Measurements from ENCODE around the gene AP3S2. TPM values are rescaled to one million over a fixed set of nuclear protein-coding genes. Genes with fewer than 3 reads are reported as not detected.

AP3S2 gene
- total and polyA plus RNA-seq, 9 donors = 23.7 to 35.2 (median 26.6) TPM

DNA sequence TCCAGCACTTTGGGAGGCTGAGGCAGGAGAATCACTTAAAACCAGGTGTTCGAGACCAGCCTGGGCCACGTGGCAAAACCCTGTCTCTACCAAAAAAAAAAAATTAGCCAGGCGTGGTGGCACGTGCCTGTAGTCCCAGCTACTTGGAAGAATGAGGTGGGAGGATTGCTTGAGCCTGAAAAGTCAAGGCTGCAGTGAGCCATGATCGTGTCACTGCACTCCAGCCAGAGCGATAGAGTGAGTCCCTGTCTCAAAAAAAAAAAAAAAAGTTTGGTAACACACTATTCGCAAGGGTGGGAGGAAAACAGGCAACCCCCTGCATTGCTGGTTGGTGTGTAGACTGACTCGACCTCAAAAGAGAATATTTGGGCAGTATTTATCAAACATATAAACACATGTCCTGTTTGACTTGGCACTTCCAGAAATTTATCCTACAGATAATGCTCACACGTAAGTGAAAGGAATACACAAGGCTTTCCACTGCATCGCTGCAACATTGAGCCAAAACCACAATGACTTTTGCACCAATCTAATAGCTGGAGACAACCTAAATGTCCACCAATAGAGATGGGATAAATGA, 76.0 kb downstream of the AP3S2 start:
- peaks cover 12% of the 10 kb centered on the region for H3K4me1 ChIP-seq (ENCODE audit: control insufficient read depth, insufficient read depth, low read length)

DNA sequence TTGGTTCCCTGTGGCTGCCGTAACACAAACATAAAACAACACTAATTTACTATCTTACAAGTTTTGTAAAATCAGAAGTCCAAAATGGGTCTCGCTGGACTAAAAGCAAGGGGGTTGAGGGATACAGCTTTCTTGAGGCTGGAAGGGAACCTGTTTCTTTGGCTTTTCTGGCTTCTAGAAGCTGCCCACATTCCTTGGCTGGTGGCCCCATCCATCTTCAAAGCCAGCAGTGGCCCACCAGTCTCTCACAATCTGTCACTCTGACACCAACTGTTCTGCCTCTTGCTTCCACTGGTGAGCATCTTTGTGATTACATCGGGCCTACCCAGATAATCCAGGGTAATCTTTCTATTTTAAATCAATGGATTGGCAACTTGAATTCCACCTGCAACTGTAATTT, 78.0 kb downstream of the AP3S2 start:
- Histone ChIP-seq H3K4me3 (ENCODE audit: low read length) (no peak overlapping the region), H3K36me3 (ENCODE audit: control insufficient read depth, insufficient read depth, low read length) (no peaks in the 10 kb centered on the region), H3K27me3 (ENCODE audit: control insufficient read depth, insufficient read depth, low read length) (peaks cover 51% of the 10 kb centered on the region), H3K9me3 (replicated peaks; ENCODE audit: control insufficient read depth, low read depth, low read length) (peaks cover 5% of the 10 kb centered on the region), H3K4me1 (ENCODE audit: control insufficient read depth, insufficient read depth, low read length) (peaks cover 12% of the 10 kb centered on the region), H3K27ac (ENCODE audit: low read length) (no peak overlapping the region)
- no peak for DNase-seq
- WGBS (ENCODE audit: insufficient coverage) = 86% methylated on average over 1 of the region's 3 CpGs

More for the DNA sequence above, 76.0 kb downstream of the AP3S2 start:
- peaks cover 52% of the 10 kb centered on the region for H3K27me3 ChIP-seq (ENCODE audit: control insufficient read depth, insufficient read depth, low read length)
- no peak overlapping the region for H3K4me3 ChIP-seq (ENCODE audit: low read length)
- no CpG with 5 or more reads among the region's 10 CpGs for WGBS (ENCODE audit: insufficient coverage)
- no peak overlapping the region for H3K27ac ChIP-seq (ENCODE audit: low read length)
- no peak for DNase-seq
- peaks cover 5% of the 10 kb centered on the region for H3K9me3 ChIP-seq (replicated peaks; ENCODE audit: control insufficient read depth, low read depth, low read length)
- no peaks in the 10 kb centered on the region for H3K36me3 ChIP-seq (ENCODE audit: control insufficient read depth, insufficient read depth, low read length)

DNA sequence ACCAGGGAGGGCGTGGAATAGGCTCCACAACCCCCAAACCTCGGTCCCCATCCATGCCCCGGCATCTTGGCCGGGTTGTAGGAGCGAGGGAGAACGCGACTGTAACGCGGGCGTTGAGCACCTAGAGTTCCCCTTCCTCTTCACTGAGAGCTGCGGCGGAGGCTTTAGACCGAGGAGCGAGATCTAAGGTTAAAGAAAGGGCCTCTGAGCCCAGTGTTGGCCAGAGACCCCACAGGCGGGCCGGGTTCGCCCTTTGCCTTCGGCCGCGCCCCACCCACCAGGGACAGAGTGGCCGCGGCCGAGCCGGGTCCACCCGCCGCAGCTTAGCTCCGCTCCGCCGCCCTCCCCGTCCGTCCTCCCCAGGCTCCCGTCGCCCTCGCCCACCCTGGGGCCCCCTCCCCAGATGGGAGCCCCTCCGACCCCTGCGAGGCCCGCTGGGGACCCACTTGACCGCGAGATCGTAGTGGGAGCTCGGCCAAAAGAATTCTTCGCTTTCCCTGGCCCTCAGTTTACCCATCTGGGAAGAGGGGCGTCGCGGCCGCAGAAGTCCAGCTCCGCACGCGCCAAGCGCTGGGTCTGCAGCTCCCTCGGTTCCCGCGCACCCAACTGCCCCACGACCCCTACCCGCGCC, 79.6 kb downstream of the AP3S2 start:
- Histone ChIP-seq H3K4me3 (ENCODE audit: low read length) (peak overlapping the region; percentile 43), H3K27me3 (ENCODE audit: control insufficient read depth, insufficient read depth, low read length) (peaks cover 51% of the 10 kb centered on the region), H3K36me3 (ENCODE audit: control insufficient read depth, insufficient read depth, low read length) (no peaks in the 10 kb centered on the region), H3K9me3 (replicated peaks; ENCODE audit: control insufficient read depth, low read depth, low read length) (peaks cover 5% of the 10 kb centered on the region), H3K27ac (ENCODE audit: low read length) (no peak overlapping the region), H3K4me1 (ENCODE audit: control insufficient read depth, insufficient read depth, low read length) (peaks cover 12% of the 10 kb centered on the region)
- DNase-seq = no peak
- 2% methylated on average over 44 of the region's 56 CpGs for WGBS (ENCODE audit: insufficient coverage)

DNA sequence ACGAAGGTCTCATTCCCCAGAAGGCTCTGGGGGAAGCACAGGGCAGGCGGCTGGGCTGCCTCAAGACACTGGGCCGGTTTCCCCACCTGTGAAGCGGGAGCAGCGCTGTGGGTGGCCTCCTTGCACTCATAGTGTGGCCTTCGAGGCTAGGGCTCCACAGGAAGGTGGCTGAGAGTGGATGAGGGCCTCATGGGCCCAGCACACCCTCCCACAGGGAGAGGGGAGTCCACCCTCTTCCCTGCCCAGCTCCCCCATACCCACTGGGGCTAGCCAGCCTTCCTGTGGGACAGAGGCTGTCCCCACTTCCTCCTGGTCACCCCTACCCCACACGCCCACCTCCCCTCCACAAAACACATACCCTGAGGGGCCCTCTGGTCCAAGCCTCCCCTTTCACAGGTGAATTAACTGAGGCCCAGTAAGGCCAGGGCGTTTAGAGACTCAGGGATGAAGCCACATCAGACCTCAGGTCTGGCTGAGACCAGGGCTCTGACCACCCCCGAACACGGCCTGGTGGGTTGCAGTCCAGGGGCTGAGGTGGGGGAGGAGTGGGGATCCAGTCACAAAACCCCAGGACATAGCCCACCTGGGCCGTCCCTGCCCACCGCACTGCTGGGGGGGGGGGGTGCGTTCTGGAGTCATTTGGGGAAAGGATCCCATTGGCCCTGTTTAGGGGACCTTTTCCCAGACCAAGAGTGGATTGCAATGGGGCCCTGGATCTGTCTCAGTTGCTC, 80.2 kb downstream of the AP3S2 start:
- Histone ChIP-seq H3K36me3 (ENCODE audit: control insufficient read depth, insufficient read depth, low read length) (no peaks in the 10 kb centered on the region), H3K27ac (ENCODE audit: low read length) (no peak overlapping the region)

DNA sequence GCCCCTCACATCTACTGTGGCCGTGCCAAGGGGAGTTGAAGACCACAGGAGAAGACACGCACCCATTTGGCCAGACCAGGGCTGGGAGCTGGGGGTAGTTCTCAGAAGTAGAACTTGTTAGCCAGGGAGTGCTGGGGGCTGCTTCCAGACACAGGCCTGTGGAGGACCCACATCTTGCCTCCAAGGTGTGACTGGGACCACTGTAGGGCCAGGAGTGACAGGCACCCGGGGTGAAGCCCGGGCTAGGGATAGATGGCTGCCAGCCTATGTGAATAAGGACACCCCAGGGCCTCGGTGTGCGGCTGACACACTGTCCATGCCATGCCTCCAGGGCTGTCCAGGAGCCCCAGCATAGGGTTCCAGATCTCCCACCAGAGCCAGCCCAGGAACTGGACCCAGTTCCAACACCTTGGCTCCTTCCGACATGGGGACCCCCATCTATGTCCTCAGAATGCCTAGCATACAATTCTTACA, 80.9 kb downstream of the AP3S2 start:
- DNase-seq = no peak
- Histone ChIP-seq H3K4me1 (ENCODE audit: control insufficient read depth, insufficient read depth, low read length) (peaks cover 17% of the 10 kb centered on the region), H3K4me3 (ENCODE audit: low read length) (no peak overlapping the region), H3K9me3 (replicated peaks; ENCODE audit: control insufficient read depth, low read depth, low read length) (peaks cover 5% of the 10 kb centered on the region), H3K27me3 (ENCODE audit: control insufficient read depth, insufficient read depth, low read length) (peaks cover 50% of the 10 kb centered on the region), H3K36me3 (ENCODE audit: control insufficient read depth, insufficient read depth, low read length) (no peaks in the 10 kb centered on the region), H3K27ac (ENCODE audit: low read length) (no peak overlapping the region)
- WGBS (ENCODE audit: insufficient coverage) = 78% methylated on average over 5 of the region's 7 CpGs

More for the DNA sequence above, 80.2 kb downstream of the AP3S2 start:
- Histone ChIP-seq H3K9me3 (replicated peaks; ENCODE audit: control insufficient read depth, low read depth, low read length) (peaks cover 5% of the 10 kb centered on the region), H3K4me1 (ENCODE audit: control insufficient read depth, insufficient read depth, low read length) (peaks cover 17% of the 10 kb centered on the region), H3K4me3 (ENCODE audit: low read length) (peak overlapping the region; percentile 43), H3K27me3 (ENCODE audit: control insufficient read depth, insufficient read depth, low read length) (peaks cover 51% of the 10 kb centered on the region)
- WGBS (ENCODE audit: insufficient coverage) = 39% methylated on average over 7 of the region's 13 CpGs
- no peak for DNase-seq

DNA sequence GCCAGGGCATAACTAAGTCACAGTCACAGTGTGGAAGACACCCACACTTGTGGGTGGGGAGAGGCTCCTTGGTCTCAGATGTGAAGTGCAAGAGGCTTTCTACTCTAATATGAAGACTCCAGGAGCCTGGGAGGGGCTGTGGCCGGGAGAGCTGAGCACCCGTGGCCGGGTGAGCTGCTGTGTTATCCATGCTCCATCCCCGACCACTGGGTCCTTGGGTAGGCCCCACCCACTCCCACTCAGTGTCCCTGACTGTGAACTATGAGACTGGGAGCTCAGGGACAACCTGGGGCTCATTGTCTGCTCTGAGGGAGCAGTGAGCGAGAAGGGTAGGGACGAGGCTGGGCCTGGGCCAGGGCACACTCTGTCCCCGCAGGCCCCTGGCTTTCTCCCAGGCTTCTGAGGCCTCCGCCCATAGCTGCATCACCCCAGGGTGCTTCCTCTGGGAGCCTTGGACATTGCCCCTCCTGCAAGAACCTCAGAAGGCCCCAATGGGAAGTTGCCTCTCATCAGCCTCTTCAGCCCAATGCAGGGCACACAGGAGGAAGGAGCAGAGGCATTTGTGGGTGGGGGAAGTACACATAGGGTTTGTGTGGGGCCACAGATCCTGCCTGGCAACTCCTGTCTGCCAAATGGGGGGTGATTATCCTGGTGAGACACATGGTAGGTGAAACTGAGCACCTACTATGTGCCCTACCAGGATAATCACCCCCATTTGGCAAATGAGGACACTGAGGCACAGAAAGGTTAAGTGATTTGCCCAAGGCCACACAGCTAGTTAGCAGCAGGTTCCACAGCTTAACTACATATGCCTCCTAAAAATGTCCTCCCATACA, 81.6 kb downstream of the AP3S2 start:
- no peak overlapping the region for H3K27ac ChIP-seq (ENCODE audit: low read length)
- peaks cover 17% of the 10 kb centered on the region for H3K4me1 ChIP-seq (ENCODE audit: control insufficient read depth, insufficient read depth, low read length)
- peaks cover 5% of the 10 kb centered on the region for H3K9me3 ChIP-seq (replicated peaks; ENCODE audit: control insufficient read depth, low read depth, low read length)
- no peak overlapping the region for H3K4me3 ChIP-seq (ENCODE audit: low read length)
- peaks cover 43% of the 10 kb centered on the region for H3K27me3 ChIP-seq (ENCODE audit: control insufficient read depth, insufficient read depth, low read length)
- DNase-seq = no peak
- H3K36me3 ChIP-seq (ENCODE audit: control insufficient read depth, insufficient read depth, low read length) = no peaks in the 10 kb centered on the region
- 40% methylated on average over 3 of the region's 8 CpGs for WGBS (ENCODE audit: insufficient coverage)

DNA sequence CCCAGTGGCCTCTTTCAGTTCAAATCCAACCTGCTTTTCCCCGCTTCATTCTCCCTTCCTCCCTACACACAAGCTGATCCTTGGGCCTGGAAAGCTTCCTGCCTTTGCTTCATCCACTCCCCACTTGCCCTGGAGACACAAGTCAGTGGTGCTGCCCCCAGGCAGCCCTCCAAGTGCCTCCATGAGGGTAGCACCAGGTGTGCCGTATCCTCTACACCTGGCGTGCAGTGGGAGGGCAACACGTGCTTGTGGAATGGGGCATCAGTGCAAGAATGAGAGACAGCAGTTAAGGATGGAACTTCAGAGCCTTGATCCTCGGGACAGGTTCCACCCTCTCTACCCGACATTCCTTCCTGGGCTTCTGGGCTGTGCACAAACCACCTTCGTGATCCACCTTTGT, 83.0 kb downstream of the AP3S2 start:
- DNase-seq = no peak
- 81% methylated on average over 4 of the region's 7 CpGs for WGBS (ENCODE audit: insufficient coverage)
- peaks cover 17% of the 10 kb centered on the region for H3K4me1 ChIP-seq (ENCODE audit: control insufficient read depth, insufficient read depth, low read length)
- H3K4me3 ChIP-seq (ENCODE audit: low read length) = no peak overlapping the region
- H3K9me3 ChIP-seq (replicated peaks; ENCODE audit: control insufficient read depth, low read depth, low read length) = peaks cover 4% of the 10 kb centered on the region
- no peak overlapping the region for H3K27ac ChIP-seq (ENCODE audit: low read length)
- H3K36me3 ChIP-seq (ENCODE audit: control insufficient read depth, insufficient read depth, low read length) = no peaks in the 10 kb centered on the region
- H3K27me3 ChIP-seq (ENCODE audit: control insufficient read depth, insufficient read depth, low read length) = peaks cover 32% of the 10 kb centered on the region

DNA sequence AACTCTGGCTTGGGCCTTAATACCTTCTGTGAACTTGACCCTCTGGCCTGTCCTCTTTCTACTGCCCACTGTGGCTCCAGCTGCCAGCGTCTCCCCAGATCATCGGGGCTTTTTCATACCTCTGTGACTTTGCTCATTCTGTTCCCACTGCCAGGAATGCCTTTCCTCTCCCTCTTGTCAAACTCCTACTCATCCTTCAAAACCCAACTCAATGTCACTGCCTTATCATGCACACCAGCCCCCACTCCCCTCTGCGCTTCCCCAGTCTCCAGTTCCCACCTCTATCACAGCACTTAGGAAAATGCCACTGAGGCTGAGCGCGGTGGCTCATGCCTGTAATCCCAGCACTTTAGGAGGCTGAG, 84.0 kb downstream of the AP3S2 start:
- H3K9me3 ChIP-seq (replicated peaks; ENCODE audit: control insufficient read depth, low read depth, low read length) = no peaks in the 10 kb centered on the region
- peaks cover 21% of the 10 kb centered on the region for H3K27me3 ChIP-seq (ENCODE audit: control insufficient read depth, insufficient read depth, low read length)
- H3K27ac ChIP-seq (ENCODE audit: low read length) = no peak overlapping the region
- WGBS (ENCODE audit: insufficient coverage) = 100% methylated on average over 5 of the region's 5 CpGs
- DNase-seq = no peak
- H3K4me3 ChIP-seq (ENCODE audit: low read length) = no peak overlapping the region
- no peaks in the 10 kb centered on the region for H3K36me3 ChIP-seq (ENCODE audit: control insufficient read depth, insufficient read depth, low read length)
- peaks cover 14% of the 10 kb centered on the region for H3K4me1 ChIP-seq (ENCODE audit: control insufficient read depth, insufficient read depth, low read length)

DNA sequence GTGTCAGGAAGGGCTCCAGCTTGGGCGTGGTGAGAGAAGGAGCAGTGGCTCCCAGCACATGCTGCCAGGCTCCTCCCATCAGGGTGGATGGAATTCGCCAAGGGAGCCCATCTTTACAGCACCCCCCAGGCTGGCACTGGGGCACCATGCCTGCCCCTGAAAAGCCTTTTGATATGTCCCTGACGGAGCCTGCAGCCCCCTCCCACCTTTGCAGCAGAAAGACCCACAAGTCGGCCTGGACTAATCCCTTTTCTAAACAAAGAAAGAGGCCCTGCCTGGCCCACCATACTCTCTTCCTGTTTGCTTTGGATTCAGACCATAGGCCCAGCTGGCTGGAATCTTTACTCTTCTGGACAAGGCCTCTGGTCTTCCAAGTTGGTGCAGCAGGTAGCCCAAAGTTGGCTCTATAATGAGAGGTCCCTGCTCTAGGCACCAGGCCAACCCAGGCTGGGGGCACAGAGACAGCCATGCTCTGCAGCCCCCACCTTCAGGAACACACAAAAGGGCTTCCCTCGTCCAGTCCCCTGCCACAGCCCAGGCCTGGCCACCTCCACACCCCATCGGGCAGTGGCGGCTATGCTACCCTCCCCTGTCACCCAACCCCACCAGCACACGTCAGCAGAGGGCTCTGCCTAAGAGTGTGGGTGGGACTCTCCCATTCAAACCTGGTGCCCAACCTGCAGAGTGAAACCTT, 84.6 kb downstream of the AP3S2 start:
- Histone ChIP-seq H3K9me3 (replicated peaks; ENCODE audit: control insufficient read depth, low read depth, low read length) (no peaks in the 10 kb centered on the region), H3K36me3 (ENCODE audit: control insufficient read depth, insufficient read depth, low read length) (no peaks in the 10 kb centered on the region), H3K4me1 (ENCODE audit: control insufficient read depth, insufficient read depth, low read length) (peaks cover 11% of the 10 kb centered on the region), H3K27ac (ENCODE audit: low read length) (no peak overlapping the region), H3K4me3 (ENCODE audit: low read length) (no peak overlapping the region), H3K27me3 (ENCODE audit: control insufficient read depth, insufficient read depth, low read length) (peaks cover 16% of the 10 kb centered on the region)
- DNase-seq = no peak
- WGBS (ENCODE audit: insufficient coverage) = 70% methylated on average over 6 of the region's 8 CpGs

All from muscle of leg (tissue), 11 donors.